ENCODE results near the gene SH2D2A.

- no peak for TF ChIP-seq CTCF (IDR thresholded peaks at IDR 0.05 in 2 of 3, conservative IDR thresholded peaks at IDR 0.05 in 1 of 3; ENCODE audit: insufficient read depth in 2 of 3, low read depth in 1 of 3, low read length in 3 of 3)
- TF ChIP-seq ZBTB49 (CRISPR knock-in tag; IDR thresholded peaks at IDR 0.05; ENCODE audit: borderline replicate concordance), result no peak
- no peak for TF ChIP-seq MAFF (IDR thresholded peaks at IDR 0.05; ENCODE audit: low read length)
- TF ChIP-seq POLR2AphosphoS2 (IDR thresholded peaks at IDR 0.05; ENCODE audit: low read length), result no peak
- no peak for TF ChIP-seq CXXC5 (CRISPR knock-in tag; IDR thresholded peaks at IDR 0.05)
Observed at GRCh38 chr1:156766298-156767100, 50.1 kb downstream of the SH2D2A start.

Measured in K562 (cell line).